Superior temporal gyrus (tissue), 1 donor: ENCODE results near the gene SMIM45.

Source experiments
- DNase-seq: peaks from one replicate; pipeline ENCODE4 v3.0.0-alpha.2; 2016; ENCODE audit errors: extremely low spot score

Gene SMIM45

GRCh38 chr22:41915786-41916493 is 36.0 kb upstream of the SMIM45 start:
- no peak for DNase-seq

- no peak for DNase-seq
Observed at GRCh38 chr22:41916745-41917358, 35.1 kb upstream of the SMIM45 start.

- no peak for DNase-seq
Observed at GRCh38 chr22:41917375-41917902, 34.5 kb upstream of the SMIM45 start.

GRCh38 chr22:41917903-41918791 is 33.8 kb upstream of the SMIM45 start:
- DNase-seq: no peak

- DNase-seq: no peak
Observed at GRCh38 chr22:41919357-41920224, 32.4 kb upstream of the SMIM45 start.

- DNase-seq: no peak
Observed at GRCh38 chr22:41920271-41920976, 31.5 kb upstream of the SMIM45 start.

- no peak for DNase-seq
Observed at GRCh38 chr22:41922328-41922727, 29.6 kb upstream of the SMIM45 start.

GRCh38 chr22:41922940-41923594 is 28.9 kb upstream of the SMIM45 start:
- no peak for DNase-seq

GRCh38 chr22:41923595-41924276 is 28.2 kb upstream of the SMIM45 start:
- DNase-seq: no peak

- DNase-seq: no peak
Observed at GRCh38 chr22:41925783-41926460, 26.0 kb upstream of the SMIM45 start.

GRCh38 chr22:41927813-41928212 is 24.1 kb upstream of the SMIM45 start:
- DNase-seq: no peak

- no peak for DNase-seq
Observed at GRCh38 chr22:41928593-41929417, 23.1 kb upstream of the SMIM45 start.

- DNase-seq: no peak
Observed at GRCh38 chr22:41929418-41929810, 22.5 kb upstream of the SMIM45 start.

GRCh38 chr22:41931701-41932269 is 20.2 kb upstream of the SMIM45 start:
- no peak for DNase-seq

- DNase-seq: no peak
Observed at GRCh38 chr22:41932353-41932752, 19.6 kb upstream of the SMIM45 start.

- DNase-seq: no peak
Observed at GRCh38 chr22:41933411-41934177, 18.4 kb upstream of the SMIM45 start.
